Caco-2 (cell line): ENCODE data around the gene IMMP2L. TPM values are rescaled to one million over a fixed set of nuclear protein-coding genes. Genes with fewer than 3 reads are reported as not detected.

Experiments
- BruUV-seq: library from RNA; stranded (reverse); fragments of 400-500 nt; replicated peaks from 2 replicates; lab custom pipeline; 2021; lab: Mats Ljungman, UMichigan
- CTCF ChIA-PET: fragments of 300-600 bp; sonication (Branson Sonifier 250); formaldehyde crosslinking; loops from one replicate; lab custom pipeline; 2022; ENCODE audit warnings: antibody characterized with exemption; lab: Charles Lee
- POLR2A ChIA-PET: fragments of 300-600 bp; sonication (Branson Sonifier 250); formaldehyde crosslinking; loops from one replicate; lab custom pipeline; 2022; ENCODE audit warnings: antibody characterized with exemption; lab: Charles Lee
- DNase-seq, 2 experiments: peaks; one replicate each; pipeline versions ENCODE4 v3.0.0 to v3.0.0-alpha.2; 2020 to 2022
- H3K27me3 ChIP-seq: replicated peaks from 2 replicates; pipeline ENCODE4 v1.6.0; 2011; ENCODE audit warnings: low read length; ENCODE audit not compliant: control insufficient read depth, insufficient read depth
- H3K36me3 ChIP-seq: 2 replicates; pipeline ENCODE4 v1.5.1; 2011; ENCODE audit warnings: low read length; ENCODE audit not compliant: control insufficient read depth, insufficient read depth
- H3K4me1 ChIP-seq: fragments of 250-450 bp; sonication (Bioruptor Pico); 2 replicates; pipeline ENCODE4 v1.5.1; 2020; ENCODE audit warnings: mild to moderate bottlenecking
- H3K4me3 ChIP-seq: 2 replicates; pipeline ENCODE4 v1.5.1; 2011; ENCODE audit warnings: low read depth, mild to moderate bottlenecking, control low read depth, low read length
- H3K9me3 ChIP-seq: fragments of 250-450 bp; sonication (Bioruptor Pico); 2 replicates; pipeline ENCODE4 v1.5.1; 2020; ENCODE audit warnings: mild to moderate bottlenecking, moderate library complexity
- H3K27ac Mint-ChIP-seq: one replicate; pipeline ENCODE4 v1.8.0; 2022; ENCODE audit warnings: mixed read lengths; ENCODE audit not compliant: unreplicated experiment
- H3K27me3 Mint-ChIP-seq: one replicate; pipeline ENCODE4 v1.8.0; 2022; ENCODE audit warnings: mixed read lengths; ENCODE audit not compliant: insufficient read depth, unreplicated experiment
- H3K36me3 Mint-ChIP-seq: one replicate; pipeline ENCODE4 v1.8.0; 2022; ENCODE audit warnings: mild to moderate bottlenecking, mixed read lengths; ENCODE audit not compliant: insufficient read depth, unreplicated experiment
- H3K4me1 Mint-ChIP-seq: one replicate; pipeline ENCODE4 v1.8.0; 2022; ENCODE audit warnings: low read depth, mixed read lengths; ENCODE audit not compliant: unreplicated experiment
- H3K4me3 Mint-ChIP-seq: one replicate; pipeline ENCODE4 v1.8.0; 2022; ENCODE audit warnings: mild to moderate bottlenecking, moderate library complexity, mixed read lengths; ENCODE audit not compliant: unreplicated experiment
- H3K9me3 Mint-ChIP-seq: one replicate; pipeline ENCODE4 v1.8.0; 2022; ENCODE audit warnings: mixed read lengths; ENCODE audit not compliant: unreplicated experiment
- intact Hi-C: fragments of 100-400 bp; cut with micrococcal nuclease; formaldehyde crosslinking; loops from one replicate; pipeline ENCODE4 v1.10.0; 2022; ENCODE audit not compliant: unreplicated experiment
- total RNA-seq: library from RNA; stranded (reverse); gene quantifications from 2 replicates; pipeline ENCODE4 v1.2.3, GENCODE V29; 2022
- TF ChIP-seq, protein P1 (sequence below), 2 experiments: fragments of 200-600 bp in 1 of 2; IDR thresholded peaks; 1 replicate in 1 of 2; 2 replicates in 1 of 2; pipeline versions ENCODE4 v1.5.1 to v1.8.0; 2011 to 2022; ENCODE audit warnings: antibody characterized with exemption in 1 of 2, control low read depth in 1 of 2, inconsistent platforms in 1 of 2, low read depth in 1 of 2, low read length in 1 of 2, mild to moderate bottlenecking in 1 of 2, moderate library complexity in 1 of 2; ENCODE audit not compliant: insufficient read depth in 1 of 2, severe bottlenecking in 1 of 2, unreplicated experiment in 1 of 2

The IMMP2L gene
- total RNA-seq, 1 experiment from 2014 or later = 9.5 TPM

DNA sequence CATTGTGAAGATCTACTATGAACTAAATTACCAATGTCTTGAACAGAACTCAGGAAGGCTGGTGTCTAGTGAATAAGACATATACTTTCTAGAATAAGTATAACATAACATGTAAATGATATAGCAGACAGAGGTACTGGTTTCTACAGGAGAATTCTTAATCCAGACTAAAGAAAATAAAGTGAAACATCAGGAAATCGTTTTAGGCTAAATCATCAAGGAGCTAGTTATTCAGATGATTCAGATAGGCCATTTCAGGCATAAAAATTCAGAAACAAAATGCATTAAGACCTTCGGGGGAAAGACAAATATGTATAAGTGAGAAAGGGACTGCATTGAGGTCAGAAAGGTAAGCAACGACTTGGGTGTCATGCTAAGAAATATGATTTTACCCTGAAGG is 300.8 kb downstream of the IMMP2L start:
- ChIA-PET POLR2A (no interaction called here), CTCF (interaction anchor here (0.6 kb wide), 1 partner anchor 30 kb away, joined by 5 read pairs; no protein-coding TSS in a partner anchor)
- Histone ChIP-seq H3K4me1 (peaks cover 4% of the 10 kb centered on the region; the same call in 1 of the 2 replicates), H3K4me3 (no peak overlapping the region), H3K9me3 (no peaks in the 10 kb centered on the region), H3K36me3 (no peaks in the 10 kb centered on the region), H3K27me3 (no peaks in the 10 kb centered on the region)
- Mint-ChIP-seq H3K4me1 (peaks cover 15% of the 10 kb centered on the region), H3K9me3 (no peaks in the 10 kb centered on the region), H3K27me3 (no peaks in the 10 kb centered on the region), H3K36me3 (no peaks in the 10 kb centered on the region), H3K4me3 (no peak overlapping the region), H3K27ac (no peak overlapping the region)
- BruUV-seq = no TSS peak
- TF ChIP-seq, protein P1, sequence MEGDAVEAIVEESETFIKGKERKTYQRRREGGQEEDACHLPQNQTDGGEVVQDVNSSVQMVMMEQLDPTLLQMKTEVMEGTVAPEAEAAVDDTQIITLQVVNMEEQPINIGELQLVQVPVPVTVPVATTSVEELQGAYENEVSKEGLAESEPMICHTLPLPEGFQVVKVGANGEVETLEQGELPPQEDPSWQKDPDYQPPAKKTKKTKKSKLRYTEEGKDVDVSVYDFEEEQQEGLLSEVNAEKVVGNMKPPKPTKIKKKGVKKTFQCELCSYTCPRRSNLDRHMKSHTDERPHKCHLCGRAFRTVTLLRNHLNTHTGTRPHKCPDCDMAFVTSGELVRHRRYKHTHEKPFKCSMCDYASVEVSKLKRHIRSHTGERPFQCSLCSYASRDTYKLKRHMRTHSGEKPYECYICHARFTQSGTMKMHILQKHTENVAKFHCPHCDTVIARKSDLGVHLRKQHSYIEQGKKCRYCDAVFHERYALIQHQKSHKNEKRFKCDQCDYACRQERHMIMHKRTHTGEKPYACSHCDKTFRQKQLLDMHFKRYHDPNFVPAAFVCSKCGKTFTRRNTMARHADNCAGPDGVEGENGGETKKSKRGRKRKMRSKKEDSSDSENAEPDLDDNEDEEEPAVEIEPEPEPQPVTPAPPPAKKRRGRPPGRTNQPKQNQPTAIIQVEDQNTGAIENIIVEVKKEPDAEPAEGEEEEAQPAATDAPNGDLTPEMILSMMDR (IDR thresholded peaks at IDR 0.05; ENCODE audit: insufficient read depth in 1 of 2, low read depth in 1 of 2, low read length in 1 of 2, severe bottlenecking in 1 of 2, unreplicated experiment in 1 of 2) = no peak
- no peak for DNase-seq
- intact Hi-C loops = no loop called here

DNA sequence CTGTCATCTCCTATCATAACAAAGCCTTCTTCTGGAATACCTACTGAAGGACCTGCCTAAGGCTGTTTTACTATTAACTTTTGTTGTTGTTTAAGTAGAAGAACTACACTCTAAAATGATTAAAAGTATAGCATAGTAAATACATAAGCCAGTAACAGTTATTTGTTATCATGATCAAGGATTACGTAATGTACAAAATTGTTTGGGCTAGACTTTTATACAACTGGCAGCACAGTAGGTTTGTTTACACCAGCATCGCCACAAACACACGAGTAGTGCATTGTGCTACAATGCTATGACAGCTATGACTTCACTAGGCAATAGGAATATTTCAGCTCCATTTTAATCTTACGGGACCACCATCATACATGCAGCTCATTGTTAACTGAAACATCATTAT is 302.3 kb downstream of the IMMP2L start:
- BruUV-seq = no TSS peak
- Mint-ChIP-seq H3K9me3 (no peaks in the 10 kb centered on the region), H3K27me3 (no peaks in the 10 kb centered on the region), H3K4me1 (peaks cover 12% of the 10 kb centered on the region), H3K36me3 (no peaks in the 10 kb centered on the region), H3K27ac (no peak overlapping the region), H3K4me3 (no peak overlapping the region)
- no peaks in the 10 kb centered on the region for H3K27me3 ChIP-seq
- no peaks in the 10 kb centered on the region for H3K36me3 ChIP-seq
- POLR2A ChIA-PET = no interaction called here
- CTCF ChIA-PET = no interaction called here
- DNase-seq = no peak
- no peak overlapping the region for H3K4me3 ChIP-seq
- intact Hi-C loops = no loop called here
- H3K9me3 ChIP-seq = no peaks in the 10 kb centered on the region
- H3K4me1 ChIP-seq = peaks cover 3% of the 10 kb centered on the region; the same call in 1 of the 2 replicates
- TF ChIP-seq, protein P1 (IDR thresholded peaks at IDR 0.05; ENCODE audit: insufficient read depth in 1 of 2, low read depth in 1 of 2, low read length in 1 of 2, severe bottlenecking in 1 of 2, unreplicated experiment in 1 of 2) = no peak

DNA sequence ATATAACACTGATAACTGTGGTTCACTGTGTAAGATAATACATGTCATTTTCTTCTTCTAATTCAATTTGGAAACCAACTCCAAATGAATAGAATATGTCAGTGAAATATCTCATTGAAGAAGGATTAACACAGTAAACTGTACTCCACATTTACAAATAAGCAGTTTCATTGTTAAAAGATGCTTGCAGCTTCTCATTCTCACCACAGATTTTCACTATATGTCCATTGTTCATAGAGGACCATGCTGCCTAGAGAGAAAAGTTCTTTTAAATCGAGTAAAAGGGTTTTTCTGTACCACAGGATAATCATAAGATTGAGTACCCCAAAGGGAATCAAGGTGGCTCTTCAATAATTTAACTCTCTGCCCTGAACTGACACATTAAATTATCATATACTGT is 305.9 kb downstream of the IMMP2L start:
- Mint-ChIP-seq H3K4me1 (peaks cover under 1% of the 10 kb centered on the region), H3K4me3 (no peak overlapping the region), H3K27me3 (no peaks in the 10 kb centered on the region), H3K27ac (no peak overlapping the region), H3K9me3 (no peaks in the 10 kb centered on the region), H3K36me3 (no peaks in the 10 kb centered on the region)
- no peak for DNase-seq
- H3K27me3 ChIP-seq = no peaks in the 10 kb centered on the region
- ChIA-PET CTCF (no interaction called here), POLR2A (no interaction called here)
- H3K4me3 ChIP-seq = no peak overlapping the region
- no peaks in the 10 kb centered on the region for H3K36me3 ChIP-seq
- TF ChIP-seq, protein P1 (IDR thresholded peaks at IDR 0.05; ENCODE audit: insufficient read depth in 1 of 2, low read depth in 1 of 2, low read length in 1 of 2, severe bottlenecking in 1 of 2, unreplicated experiment in 1 of 2) = no peak
- no TSS peak for BruUV-seq
- intact Hi-C loops = no loop called here
- no peaks in the 10 kb centered on the region for H3K4me1 ChIP-seq
- H3K9me3 ChIP-seq = no peaks in the 10 kb centered on the region
